ENCODE results near the gene ITIH4.

ITIH4 gene

DNA sequence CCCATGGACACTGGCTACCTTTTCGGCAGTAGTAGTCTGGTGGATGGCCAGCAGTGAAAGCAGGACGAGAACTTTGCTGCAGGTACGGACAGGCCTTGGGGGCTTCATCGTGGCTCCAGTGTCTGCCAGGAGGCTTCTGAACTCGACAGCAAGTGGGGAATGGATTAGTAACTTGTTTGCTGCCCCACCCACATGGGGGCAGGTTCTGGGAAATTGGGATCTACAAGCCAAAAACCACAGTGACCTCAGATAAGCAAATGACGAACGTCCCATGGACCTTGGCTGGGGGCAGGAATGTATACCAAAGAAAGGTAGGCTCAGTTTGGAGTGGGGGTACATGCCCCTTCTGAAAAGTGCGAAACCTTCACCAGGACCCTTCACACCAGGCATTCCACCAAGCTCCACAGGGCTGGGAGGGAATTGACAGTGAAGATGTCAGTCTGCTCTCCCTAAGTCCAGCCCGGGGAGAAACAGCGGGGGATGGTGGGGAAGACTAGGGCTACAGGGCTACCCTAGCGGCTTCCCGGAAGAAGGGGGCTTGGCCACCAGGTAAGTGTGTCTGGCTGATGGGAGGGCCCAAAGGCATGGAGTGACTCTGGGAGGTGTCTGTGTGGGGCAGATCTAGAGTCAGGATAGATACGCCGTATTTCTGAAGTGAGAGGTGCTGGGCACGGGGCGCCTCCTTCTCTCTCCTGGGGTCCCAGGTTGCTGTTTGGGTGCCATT, at the start of gene ITIH4:
TSS of gene ITIH4 (minus strand) at position 138 of the 724 bp plus-strand sequence. CDS start at position 108, 30 bp downstream.
- no peak for DNase-seq

GRCh38 chr3:52880047-52880446, 49.6 kb upstream of the ITIH4 start:
- no peak for DNase-seq

DNA sequence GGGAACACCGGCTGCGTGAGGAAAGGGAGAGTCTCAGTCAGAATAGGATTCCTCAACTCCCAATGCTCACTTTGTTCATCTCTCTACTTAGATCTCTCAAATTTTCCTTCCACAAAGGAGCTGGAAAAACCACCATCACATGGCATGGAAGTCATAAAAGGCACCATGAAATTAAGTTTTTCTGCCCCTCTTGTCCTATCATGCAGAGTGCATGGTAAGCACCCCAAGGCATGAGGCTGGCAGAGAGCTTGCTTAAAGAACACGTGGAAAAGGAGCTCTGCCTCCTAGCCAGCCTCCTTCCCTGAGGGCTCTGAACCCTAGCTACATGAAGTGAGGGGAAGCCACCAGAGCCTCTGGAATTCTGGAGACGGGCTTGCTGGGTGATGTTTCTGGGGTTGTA, 49.1 kb upstream of the ITIH4 start:
- DNase-seq, result no peak

DNA sequence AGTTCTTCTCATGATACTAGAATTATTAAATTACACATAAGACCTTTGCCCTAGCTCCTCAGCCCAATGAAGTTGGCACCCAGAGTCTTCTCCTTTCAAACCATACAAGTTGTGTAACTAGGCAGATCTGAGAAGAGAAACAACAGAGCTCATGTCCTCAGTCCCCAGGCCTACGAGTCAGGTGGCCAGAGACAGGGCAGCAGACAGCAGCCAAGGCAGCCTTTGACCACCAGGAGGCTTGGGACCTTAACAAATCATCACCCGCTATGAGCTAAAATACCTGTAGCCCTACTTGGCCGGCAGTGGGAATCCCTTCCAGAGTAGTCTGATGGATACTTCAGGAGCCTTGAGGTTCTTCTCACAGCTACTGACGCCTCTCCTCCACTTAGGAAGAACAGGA, 48.6 kb upstream of the ITIH4 start:
- no peak for DNase-seq

DNA sequence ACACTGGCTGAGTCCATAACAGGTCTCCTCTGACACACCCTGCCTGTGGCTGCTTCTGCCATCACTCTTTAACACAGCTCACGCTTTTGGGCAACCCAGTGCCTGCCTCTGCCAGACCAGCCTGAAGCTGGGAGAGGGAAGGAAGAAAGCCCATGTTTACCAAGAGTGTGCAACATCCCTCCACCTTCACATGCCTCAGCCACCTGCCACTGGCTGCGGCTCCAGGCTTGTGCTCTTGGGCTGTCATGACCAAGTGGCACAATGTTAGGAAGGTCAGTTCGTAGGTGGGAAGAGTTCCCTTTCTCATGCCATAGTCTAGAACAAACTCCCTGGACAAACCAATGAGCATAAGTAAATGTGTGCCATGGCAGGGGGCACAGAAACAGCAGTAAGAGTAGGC, 46.6 kb upstream of the ITIH4 start:
- no peak for DNase-seq

DNA sequence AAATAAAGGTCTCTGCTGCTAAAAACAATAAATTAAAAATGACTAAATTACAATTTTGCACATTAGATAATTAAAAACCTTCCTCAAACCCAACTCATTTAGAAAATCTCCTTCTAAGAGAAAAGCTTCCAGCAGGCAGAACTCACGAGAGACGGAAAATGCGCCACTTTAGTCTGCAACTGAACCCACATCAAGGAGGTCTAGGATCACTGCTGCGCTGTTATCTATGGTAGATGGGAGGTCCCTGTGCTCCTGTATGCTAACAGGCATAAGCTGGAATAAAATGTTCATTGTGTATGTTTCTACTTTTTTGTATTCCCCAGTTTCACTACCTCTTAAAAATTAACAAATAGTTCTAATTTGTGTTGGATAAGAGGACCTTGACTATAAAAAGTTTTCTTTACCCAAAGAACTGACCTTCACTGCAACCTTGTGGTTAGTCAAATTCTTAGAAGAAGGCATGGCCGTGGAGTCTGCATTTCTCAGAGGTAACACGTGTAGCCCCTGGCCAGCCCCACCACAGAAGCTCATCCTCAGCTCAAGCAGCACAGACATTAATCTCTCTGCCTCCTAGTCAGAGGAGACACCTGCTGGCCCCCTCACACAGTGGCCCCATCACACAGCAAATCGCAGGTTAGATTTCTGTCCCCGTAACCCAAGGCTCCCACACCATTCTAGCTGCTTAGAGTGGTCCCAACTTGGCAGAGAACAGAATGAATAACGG, 44.6 kb upstream of the ITIH4 start:
- DNase-seq, result no peak

GRCh38 chr3:52874160-52874701, 43.8 kb upstream of the ITIH4 start:
- DNase-seq, result no peak

- no peak for DNase-seq
Measured at GRCh38 chr3:52873433-52874159, 43.1 kb upstream of the ITIH4 start.

- DNase-seq, result no peak
Measured at GRCh38 chr3:52872245-52872644, 41.8 kb upstream of the ITIH4 start.

GRCh38 chr3:52871761-52872160, 41.3 kb upstream of the ITIH4 start:
- DNase-seq, result no peak

DNA sequence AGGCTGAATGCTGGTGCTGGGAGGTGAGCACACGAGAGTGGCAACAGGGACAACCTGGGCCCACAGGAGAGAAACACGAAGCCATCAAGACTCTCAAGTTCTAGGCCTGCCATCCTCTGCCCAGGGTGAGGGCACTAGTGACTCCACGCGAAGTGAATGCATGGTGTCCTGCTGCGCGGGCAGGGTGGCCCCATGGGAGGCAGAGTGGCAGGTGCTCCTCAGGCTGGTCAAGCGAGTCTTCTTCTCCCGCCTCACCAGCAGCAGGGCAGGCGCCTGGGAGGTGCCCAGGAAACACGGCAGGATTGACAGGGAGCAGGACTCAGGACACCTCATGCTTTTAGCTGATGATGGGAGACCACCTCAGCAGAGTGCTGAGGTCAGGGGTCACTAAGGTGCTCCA, 40.0 kb upstream of the ITIH4 start:
- no peak for DNase-seq

DNA sequence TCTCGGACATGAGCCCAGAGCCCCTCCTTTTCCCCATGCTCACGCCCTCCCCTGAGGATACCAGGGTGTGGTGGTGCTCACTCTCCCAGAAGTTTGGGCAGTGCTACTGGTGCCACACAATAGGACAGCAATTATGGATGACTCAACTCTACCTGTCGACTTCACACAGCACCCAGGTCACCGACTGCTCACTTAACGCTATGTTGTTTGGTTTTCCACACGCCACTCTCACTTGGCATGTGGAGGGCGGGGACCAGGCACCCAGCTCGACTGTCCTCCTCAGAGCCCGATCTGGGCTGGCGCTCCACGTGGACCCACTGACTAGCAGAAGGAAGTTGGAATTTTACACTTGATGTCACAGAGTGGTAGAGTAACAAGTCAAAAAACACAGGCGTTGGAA, 36.0 kb upstream of the ITIH4 start:
- DNase-seq, result peak; percentile 46

DNA sequence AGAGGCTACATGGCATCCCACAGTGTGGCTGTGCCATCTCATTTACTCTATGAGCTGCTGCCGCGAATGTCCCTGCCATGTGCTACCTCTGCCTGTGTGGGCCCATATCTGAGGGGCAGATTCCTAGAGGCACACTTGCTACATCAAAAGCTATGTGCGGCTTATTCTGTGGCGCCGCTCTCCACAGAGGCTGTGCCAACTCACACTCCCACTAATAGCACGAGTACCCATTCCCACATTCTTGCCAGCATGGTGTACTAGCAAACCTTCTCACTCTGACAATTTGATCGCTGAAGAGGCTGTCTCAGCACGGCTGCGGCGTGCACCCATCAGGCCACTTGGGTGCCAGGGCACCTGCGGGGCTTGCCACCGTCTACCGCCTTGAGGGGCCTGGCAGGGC, 35.5 kb upstream of the ITIH4 start:
- DNase-seq, result no peak

GRCh38 chr3:52860424-52860768, 29.9 kb upstream of the ITIH4 start:
- DNase-seq, result no peak

GRCh38 chr3:52859686-52860423, 29.4 kb upstream of the ITIH4 start:
- DNase-seq, result no peak

DNA sequence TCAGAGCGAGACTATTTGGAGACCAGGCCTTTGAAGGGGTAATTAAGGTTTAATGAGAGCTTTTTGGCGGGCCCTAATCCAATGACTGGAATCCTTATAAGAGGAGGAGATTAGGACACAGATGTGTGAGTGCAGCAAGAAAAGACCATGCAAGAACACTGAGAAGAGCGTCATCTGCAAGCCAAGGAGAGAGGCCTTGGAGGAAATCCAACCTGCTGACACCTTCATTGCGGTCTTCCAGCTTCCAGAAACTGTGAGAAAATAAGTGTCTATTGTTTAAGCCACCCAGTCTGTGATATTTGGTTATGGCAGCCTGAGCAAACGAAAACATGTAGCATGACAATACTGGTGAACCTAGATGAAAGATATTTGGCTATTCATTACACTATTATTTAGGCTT, 27.4 kb upstream of the ITIH4 start:
- DNase-seq, result no peak

DNA sequence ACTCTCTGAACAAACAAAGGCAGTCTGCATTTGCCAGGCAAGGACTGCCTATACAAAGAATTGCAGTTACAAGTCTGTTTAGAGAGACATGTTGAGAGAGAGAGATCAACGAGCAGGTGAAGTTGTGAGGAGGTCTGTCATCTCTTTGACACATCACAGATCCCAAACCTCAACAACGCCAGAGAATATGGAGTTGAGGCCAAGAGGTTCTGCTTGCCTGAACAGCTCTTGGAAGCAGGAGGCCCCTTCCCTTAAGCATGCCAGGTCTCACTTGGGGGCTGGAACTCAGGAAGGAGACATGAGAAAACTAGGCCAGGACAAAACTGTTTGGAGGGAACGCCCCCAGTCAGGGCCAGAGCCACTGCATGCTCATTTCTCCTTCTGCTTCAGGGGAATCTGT, 26.7 kb upstream of the ITIH4 start:
- no peak for DNase-seq

- DNase-seq, result no peak
Measured at GRCh38 chr3:52856666-52857065, 26.2 kb upstream of the ITIH4 start.

DNA sequence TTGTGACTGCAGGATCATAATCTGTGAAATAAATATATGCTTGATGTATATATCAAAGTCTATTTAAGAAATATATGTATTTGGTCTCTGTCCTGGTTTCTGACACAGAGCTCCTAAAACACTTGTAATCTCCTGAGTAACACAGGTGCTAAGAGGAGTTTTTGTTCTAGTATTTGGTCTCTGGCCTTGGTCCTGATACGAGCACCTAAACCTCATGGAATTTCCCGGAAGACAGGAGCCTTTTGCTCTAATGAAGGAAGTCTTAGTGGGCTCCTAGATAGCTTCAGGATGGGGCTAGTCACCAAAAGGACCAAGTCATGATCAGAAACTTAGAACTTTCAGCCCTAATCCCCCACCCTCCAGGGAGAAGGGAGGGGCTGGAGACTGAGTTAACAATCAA, 23.5 kb upstream of the ITIH4 start:
- no peak for DNase-seq

GRCh38 chr3:52852419-52852818, 21.9 kb upstream of the ITIH4 start:
- DNase-seq, result no peak

- peak; percentile 30 for DNase-seq
Measured at GRCh38 chr3:52851348-52851747, 20.9 kb upstream of the ITIH4 start.

DNA sequence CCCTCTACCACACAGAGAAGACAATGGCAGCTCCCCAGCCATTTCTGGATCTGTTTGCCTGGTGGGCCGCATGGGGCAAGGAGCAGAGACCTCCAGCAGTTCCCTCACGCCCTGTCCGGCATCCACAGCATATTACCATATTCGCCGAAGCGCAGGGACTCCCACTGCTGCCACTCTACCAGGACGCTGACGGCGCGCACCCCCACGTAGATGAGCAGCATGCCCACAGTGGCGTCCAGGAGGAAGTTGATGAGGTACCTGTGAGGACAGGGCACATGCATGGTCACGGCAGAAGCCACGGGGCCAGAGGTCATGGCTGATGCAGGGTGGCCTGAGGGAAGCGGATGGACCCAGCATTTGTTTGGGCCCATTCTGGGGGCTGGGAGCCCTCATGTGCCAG, 19.2 kb upstream of the ITIH4 start:
- no peak for DNase-seq

DNA sequence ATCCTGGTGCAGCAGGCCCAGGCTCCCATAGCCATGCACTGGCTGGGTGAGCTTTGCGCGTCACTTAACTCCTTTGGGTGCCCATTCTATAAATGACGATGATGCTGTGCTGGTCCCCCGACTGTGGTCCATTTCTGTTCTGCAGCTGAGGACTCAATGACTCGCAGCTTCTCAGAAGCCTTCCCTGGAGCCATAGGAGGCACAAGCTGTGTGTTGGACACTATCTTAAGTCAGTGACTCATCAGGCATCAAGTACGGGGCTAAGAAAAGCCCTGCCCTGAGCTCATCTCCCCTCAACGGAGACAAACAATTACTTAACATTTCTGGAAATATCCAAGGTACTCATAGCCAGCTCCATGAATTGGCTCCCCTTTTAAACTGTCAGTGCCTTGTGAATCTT, 18.1 kb upstream of the ITIH4 start:
- DNase-seq, result no peak
